ENCODE data around the gene ASTN2. TPM values are rescaled to one million over a fixed set of nuclear protein-coding genes. Genes with fewer than 3 reads are reported as not detected.

Gene ASTN2
- total RNA-seq, 1 donor from 2014 or later: 9.7 TPM

DNA sequence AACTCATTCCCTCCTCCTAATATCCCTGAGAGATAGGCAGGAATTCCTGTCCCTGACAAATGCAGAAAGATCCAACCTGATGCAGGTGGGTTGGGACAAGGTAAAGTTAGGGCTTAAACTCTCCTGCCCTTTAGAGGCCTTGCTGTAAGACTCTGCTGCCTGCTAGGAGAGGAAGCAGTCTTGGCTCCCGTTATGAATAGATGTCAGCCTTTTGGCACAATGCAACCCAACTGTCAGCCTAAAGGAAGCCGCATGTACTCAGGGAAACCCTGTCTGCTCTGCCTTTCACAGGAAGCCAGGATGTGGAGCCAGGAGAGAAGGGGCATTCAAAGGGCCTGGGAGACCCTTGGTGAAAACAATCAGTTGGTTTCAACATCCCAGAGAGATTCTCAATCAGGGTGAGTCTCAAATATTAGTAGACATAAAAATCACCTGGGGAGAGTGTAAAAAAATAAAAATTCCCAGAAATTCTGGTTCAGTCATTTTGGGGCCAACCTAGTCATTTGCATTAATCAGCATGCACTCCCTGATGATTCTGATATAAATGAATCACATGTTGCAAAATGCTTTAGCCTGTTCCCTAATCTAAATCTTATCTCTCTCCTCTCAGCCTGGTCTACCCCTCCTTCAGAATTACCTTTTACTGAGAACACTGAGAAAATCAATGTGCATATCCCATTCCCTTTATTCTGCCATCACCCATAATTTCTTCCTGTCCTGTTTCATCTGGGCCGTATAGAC is 864.0 kb downstream of the ASTN2 start:
- no peak for DNase-seq

GRCh38 chr9:116549786-116550660 is 864.8 kb downstream of the ASTN2 start:
- DNase-seq: no peak

- peak; percentile 15 for DNase-seq
Observed at GRCh38 chr9:116549061-116549664, 865.7 kb downstream of the ASTN2 start.

- no peak for DNase-seq
Observed at GRCh38 chr9:116547729-116548426, 867.0 kb downstream of the ASTN2 start.

GRCh38 chr9:116546711-116547581 is 867.9 kb downstream of the ASTN2 start:
- no peak for DNase-seq

- no peak for DNase-seq
Observed at GRCh38 chr9:116544896-116545295, 870.0 kb downstream of the ASTN2 start.

DNA sequence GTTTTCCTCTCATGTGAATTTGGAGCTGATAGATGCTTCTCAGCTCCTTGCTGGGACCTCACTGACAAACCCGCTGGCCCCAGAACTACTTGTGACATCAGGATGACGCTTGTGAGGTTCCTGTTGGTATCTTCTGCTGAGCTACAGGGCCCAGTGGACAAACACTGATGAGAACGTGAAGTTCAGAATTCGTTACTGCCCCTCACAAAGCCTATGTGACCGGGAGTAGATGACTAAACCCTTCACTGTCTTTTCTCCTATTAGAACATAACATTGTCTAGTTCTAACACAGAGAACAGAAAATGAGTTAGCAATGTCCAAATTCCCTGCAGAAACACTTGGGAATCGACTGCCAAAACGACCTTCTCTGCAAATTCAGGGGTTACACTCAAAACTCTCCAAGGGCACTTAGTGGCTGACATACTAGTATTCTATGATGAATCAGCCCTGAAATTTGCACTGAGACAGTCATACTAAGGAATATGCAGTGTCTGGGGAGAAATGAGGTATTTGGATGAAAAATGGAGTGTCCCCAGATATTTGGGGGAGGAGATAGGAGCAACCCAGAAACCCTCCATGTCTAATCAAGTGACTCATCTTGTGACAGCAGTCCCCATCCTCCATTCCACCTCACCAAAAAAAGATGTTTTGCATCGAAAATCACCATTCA is 871.0 kb downstream of the ASTN2 start:
- DNase-seq: no peak

DNA sequence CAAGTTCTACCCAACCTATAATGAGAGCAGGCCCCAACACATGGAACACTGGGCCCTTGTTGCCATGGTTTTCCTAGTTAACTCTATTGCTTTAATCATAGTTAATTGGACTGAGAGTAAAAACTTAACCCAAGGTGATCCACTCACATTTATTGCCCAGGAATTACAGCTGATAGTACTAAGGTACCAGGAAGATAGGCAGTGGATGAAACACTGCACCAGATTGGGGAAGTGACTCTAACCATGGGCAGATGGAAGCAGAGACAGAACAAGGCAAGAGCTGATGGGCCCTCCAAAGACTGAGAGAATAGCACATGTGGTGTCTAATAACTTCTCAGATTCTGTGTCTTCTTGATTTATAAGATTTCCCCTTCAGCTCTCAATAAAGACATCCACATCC is 873.5 kb downstream of the ASTN2 start:
- DNase-seq: no peak

DNA sequence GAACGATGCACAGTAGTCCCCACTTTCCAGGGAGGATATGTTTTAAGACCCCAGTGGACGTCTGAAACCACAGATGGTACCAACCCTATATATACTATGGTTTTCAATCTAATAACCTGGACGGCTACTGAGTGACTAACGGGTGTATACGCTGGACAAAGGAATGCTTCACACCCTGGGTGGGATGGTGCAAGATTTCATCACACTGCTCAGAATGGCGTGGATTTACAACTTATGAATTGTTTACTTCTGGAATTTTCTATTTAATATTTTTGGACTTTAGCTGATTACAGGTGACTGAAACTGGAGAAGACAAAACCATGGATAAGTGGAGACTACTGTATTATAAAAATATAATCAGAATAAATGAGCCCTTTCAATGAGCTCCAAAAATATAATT is 875.3 kb downstream of the ASTN2 start:
- no peak for DNase-seq

DNA sequence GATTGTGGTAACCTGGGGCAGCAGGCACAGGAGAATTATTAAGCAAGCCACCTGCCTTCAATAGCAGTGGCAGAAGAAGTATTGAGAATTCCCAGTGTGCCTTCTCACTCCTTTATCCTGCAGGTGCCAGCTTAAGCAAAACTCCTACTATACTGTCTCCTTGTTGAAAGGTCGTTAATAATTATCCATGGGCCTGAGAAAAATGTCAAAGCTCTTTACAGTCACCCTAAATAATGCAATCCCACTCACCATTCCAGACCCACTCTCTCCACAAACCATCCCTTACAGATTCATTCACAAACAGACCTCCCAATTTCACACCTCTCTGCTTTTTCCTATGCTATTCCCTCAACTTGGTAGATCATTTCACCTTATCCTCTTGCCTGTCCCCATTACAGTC is 889.2 kb downstream of the ASTN2 start:
- no peak for DNase-seq

DNA sequence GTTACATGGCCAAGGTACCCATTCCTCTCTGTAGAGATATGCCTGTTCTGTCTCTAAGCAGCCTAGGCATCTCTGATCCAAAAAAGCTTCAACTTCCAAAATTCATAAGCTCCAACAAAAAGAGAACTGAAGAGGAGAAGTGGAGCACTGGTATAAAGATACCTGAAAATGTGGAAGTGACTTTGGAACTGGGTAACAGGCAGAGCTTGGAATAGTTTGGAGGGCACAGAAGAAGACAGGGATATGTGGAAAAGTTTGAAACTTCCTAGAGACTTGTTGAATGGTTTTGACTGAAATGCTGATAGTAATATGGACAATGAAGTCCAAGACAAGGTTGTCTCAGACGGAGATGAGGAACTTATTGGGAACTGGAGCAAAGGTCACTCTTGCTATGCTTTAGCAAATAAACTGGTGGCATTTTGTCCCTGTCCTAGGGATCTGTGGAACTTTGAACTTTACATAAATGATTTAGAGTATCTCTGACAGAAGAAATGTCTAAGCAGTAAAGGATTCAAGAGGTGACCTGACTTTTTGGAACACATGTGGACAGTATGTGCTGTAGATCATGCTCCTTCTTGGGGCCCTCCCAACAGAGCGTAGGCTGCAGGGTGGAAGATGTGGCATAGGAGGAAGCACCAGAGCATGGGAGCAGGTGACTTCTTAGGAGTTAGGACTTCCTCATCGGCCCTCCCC is 889.9 kb downstream of the ASTN2 start:
- DNase-seq: no peak

DNA sequence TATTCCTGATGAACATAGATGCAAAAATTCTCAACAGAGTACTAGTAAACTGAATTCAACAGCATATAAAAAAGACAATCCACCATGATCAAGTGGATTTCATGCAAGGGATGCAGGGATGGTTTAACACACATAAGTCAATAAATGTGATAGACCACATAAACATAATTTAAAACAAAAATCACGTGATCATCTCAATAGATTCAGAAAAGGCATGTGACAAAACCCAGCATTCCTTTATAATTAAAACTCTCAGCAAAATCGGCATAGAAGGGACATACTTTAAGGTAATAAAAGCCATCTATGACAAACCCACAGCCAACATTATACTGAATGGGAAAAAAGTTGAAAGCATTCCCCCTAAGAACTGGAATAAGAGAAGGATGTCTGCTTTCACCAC is 894.6 kb downstream of the ASTN2 start:
- DNase-seq: no peak

DNA sequence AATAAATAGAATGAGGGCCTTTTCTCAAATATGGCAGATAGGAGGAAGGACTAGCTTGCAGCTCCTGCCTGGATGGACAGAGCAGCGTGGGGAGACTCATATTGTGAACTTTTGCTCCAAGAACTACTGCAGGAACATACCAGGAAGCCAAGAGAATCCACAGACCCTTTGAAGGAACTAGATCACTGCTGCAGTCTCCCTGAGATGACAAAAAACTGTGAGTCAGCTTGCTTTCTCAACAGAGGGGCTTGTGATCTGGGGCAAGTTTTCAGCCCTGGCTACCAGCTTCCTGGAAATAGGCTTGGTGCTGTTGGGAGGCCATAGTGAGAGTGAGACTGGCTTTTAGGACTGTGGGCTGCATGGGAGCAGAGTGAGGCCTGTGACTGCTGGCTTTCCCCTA is 898.4 kb downstream of the ASTN2 start:
- no peak for DNase-seq

GRCh38 chr9:116515541-116515940 is 899.3 kb downstream of the ASTN2 start:
- DNase-seq: no peak

GRCh38 chr9:116506685-116507084 is 908.2 kb downstream of the ASTN2 start:
- DNase-seq: no peak

GRCh38 chr9:116504893-116505480 is 909.9 kb downstream of the ASTN2 start:
- no peak for DNase-seq

DNA sequence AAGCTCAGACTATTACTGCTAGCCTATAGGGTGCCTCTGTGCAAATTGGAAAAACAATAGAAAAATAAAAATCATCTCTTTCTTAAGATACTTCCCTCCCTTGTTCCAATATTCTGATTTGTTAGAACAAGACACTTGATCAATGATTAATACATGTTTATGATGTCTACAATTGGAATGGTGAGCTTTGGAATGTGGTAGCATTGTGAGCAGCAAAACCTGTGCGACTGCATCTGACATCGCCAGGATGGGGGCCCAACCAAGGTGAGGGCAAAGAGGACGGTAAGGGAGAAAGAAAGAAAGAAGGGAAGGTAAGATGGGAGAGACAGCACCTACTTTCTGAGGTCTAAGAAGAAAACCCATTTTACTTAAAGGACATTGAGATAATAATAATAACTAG is 910.8 kb downstream of the ASTN2 start:
- no peak for DNase-seq

DNA sequence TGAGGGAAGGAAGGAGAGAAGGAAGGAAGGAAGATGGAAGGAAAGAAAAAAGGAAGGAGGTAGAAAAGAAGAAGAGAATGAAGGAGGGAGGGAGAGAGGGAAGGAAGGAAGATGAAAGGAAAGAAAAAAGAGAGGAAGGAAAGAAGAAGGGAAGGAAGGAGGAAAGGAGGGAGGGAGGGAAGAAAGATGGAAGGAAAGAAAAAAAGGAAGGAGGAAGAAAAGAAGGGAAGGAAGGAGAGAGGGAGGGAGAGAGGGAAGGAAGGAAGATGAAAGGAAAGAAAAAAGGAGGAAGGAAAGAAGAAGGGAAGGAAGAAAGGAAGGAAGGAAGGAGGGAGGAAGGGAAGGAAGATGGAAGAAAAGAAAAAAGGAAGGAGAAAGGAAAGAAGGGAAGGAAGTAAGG is 912.1 kb downstream of the ASTN2 start:
- no peak for DNase-seq

GRCh38 chr9:116501871-116502270 is 913.0 kb downstream of the ASTN2 start:
- DNase-seq: no peak
